Neuron (in vitro differentiated cells): ENCODE data around the gene GMDS.

Source experiments
- H2AFZ ChIP-seq: one replicate; pipeline ENCODE4 v1.6.1; 2013; ENCODE audit warnings: low read depth, mild to moderate bottlenecking, inconsistent platforms, low read length, moderate library complexity
- H3K27me3 ChIP-seq: one replicate; pipeline ENCODE4 v1.6.1; 2013; ENCODE audit warnings: low read length; ENCODE audit not compliant: insufficient read depth
- H3K36me3 ChIP-seq: one replicate; pipeline ENCODE4 v1.6.1; 2013; ENCODE audit warnings: low read length; ENCODE audit not compliant: insufficient read depth
- H3K4me1 ChIP-seq: one replicate; pipeline ENCODE4 v1.6.1; 2013; ENCODE audit warnings: low read length; ENCODE audit not compliant: insufficient read depth
- H3K4me3 ChIP-seq: 2 replicates; pipeline ENCODE4 v1.5.1; 2013; ENCODE audit warnings: mild to moderate bottlenecking, low read length, moderate library complexity
- H3K9me3 ChIP-seq: one replicate; pipeline ENCODE4 v1.6.1; 2013; ENCODE audit warnings: low read length

Gene GMDS

DNA sequence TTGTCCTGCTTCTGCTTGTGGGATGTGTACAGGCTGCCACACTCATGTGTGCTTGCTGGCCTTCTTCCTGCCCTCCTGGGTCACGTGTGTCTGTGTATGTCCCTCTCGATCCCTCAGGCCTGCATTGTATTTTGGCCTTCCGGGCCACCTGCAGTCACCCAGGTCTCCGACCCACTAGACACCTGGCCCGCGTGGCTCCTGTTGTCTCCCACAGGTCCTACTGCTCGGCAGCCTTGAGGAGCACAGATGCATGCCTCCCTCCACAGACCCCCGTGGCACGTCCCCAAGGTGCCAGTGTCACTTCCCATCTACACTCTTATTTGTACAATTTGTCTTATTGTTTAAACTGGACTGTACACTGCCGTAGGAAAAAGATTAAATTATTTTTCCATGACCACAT is 592.6 kb downstream of the GMDS start:
- no peak overlapping the region for H3K4me3 ChIP-seq
- H3K36me3 ChIP-seq: no peaks in the 10 kb centered on the region

DNA sequence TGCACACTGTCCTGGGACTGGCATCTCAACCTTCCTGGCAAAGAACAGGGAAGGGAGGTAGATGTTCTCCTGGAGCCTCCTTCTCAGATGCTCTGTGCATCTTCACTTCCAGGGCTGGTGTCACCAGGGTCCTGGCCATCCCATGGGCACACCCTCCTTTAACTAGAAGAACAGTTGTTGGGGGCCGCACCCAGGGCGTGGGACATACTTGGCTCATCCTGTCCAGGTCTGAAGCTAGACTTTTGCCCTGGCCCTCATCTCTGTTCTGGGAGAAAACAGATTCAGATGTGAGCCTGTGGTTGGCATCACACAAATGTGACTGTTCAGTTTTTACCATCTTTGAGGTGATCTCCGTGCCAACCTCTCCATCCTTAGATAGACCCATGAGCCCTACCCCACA is 594.0 kb downstream of the GMDS start:
- H3K9me3 ChIP-seq: no peaks in the 10 kb centered on the region
- no peaks in the 10 kb centered on the region for H3K36me3 ChIP-seq
- no peaks in the 10 kb centered on the region for H3K4me1 ChIP-seq
- H3K27me3 ChIP-seq: no peaks in the 10 kb centered on the region
- H3K4me3 ChIP-seq: no peak overlapping the region
- H2AFZ ChIP-seq: no peak overlapping the region

More for the DNA sequence above, 592.6 kb downstream of the GMDS start:
- no peaks in the 10 kb centered on the region for H3K9me3 ChIP-seq
- peaks cover 6% of the 10 kb centered on the region for H3K4me1 ChIP-seq
- H2AFZ ChIP-seq: no peak overlapping the region
- H3K27me3 ChIP-seq: no peaks in the 10 kb centered on the region

DNA sequence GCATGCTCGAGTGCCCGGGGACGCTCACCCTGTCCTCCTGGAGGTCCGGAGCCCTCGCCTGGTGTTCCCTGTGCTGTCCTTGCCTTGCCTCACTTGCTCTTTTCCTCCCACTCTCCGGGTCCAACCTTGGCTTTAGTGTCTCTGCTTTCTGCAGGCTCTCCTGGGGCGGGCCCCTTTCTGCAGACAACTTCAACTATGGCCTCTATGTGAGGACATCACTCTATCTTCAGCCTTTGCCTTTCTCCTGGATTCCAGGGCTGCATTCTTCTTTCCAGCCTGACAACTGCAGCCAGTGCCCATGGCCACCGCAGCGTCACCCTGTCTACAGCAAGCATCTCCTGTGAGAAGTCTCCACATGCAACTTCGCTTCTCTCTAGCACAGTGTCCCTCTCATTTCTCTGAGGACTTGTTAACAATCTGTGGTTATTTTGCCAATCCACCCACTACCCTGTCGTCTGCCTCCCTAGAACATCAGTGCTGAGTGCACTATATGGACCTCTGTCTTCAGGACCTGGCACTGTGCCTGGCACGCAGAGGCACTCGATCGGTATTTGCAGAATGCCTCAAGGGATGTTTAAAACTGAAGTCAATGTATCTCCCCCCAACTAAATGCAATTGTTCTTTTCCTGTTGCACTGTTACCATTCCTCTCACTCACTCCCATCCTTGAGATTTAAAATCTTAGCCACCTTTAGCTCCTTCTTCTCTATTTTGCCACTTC is 599.8 kb downstream of the GMDS start:
- Histone ChIP-seq H3K36me3 (no peaks in the 10 kb centered on the region), H3K4me3 (no peak overlapping the region), H3K4me1 (no peaks in the 10 kb centered on the region), H2AFZ (no peak overlapping the region), H3K27me3 (no peaks in the 10 kb centered on the region), H3K9me3 (no peaks in the 10 kb centered on the region)

DNA sequence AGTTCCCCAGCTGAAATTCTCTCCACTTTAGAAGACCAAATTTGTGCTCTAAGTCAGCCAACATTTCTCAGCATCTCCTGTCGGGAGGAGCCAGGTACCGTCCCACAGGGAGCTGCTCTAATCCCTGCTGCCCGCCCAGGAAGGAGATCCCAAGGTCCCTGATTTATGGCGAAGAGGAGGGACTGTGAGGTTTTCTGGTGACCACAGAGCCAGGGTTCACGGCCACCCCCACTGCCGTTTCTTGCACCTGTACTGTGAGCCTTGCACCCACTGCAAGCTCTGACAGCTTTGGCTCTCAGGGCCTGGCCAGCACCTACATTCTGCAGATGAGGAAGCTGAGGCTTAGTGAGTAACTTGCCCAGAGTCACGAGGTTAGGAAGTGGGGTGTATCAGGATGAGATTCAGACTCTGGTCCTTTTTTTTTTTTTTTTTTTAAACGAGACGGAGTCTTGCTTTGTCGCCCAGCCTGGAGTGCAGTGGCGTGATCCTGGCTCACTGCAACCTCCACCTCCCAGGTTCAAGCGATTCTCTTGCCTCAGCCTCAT is 600.8 kb downstream of the GMDS start:
- Histone ChIP-seq H3K27me3 (no peaks in the 10 kb centered on the region), H3K36me3 (no peaks in the 10 kb centered on the region), H3K4me1 (no peaks in the 10 kb centered on the region), H3K4me3 (no peak overlapping the region), H3K9me3 (no peaks in the 10 kb centered on the region), H2AFZ (no peak overlapping the region)

DNA sequence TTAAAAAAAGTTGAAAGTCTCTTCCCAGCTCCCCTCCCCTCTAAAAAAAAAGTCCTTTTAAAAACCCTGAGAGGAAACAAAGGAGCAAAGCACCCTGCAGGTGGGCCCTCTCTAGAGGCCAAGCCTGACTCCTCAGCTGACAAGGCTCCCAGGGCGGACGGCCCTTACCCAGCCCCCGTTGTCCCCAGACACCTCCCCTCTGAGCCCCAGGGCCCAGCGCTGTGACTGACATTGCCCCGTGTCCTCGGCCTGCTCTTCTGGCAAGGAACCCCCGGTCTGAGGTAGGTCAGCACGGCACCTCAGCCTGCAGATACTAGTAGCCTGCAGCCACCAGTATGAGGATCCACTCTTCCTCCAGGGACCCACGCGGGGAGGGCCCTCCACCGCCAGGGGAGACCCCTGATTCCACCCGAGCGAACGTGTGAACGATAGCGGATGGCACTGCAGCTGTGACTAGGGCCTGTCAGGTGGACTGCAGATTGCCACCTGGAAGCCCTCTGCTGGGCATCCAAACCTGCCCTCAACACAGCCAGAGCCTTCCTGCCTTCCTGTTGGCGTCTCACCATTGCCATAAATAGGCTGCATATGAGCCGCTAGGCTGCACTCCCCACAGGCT is 601.5 kb downstream of the GMDS start:
- no peak overlapping the region for H2AFZ ChIP-seq
- no peaks in the 10 kb centered on the region for H3K4me1 ChIP-seq
- H3K27me3 ChIP-seq: no peaks in the 10 kb centered on the region
- no peak overlapping the region for H3K4me3 ChIP-seq
- no peaks in the 10 kb centered on the region for H3K9me3 ChIP-seq
- H3K36me3 ChIP-seq: no peaks in the 10 kb centered on the region

DNA sequence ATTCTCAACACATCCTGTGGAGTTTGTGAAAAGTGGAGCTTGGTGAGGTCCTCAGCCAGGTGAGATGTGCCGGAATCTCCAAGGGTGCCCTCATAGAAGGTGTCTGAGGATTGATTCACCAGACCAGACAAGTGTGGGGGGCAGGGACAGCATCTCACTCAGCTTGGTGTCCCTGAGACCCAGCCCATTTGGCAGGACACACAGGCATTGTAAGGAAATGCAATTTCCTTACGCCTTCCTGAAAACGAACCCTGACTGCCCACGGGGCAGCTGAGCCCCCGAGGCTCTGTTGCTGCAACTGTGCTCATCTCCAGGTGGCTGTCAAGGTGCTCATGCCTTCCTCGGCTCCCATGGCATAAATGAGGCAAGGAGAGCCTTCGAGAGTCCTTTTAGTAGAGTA is 602.3 kb downstream of the GMDS start:
- Histone ChIP-seq H3K4me3 (no peak overlapping the region), H3K27me3 (no peaks in the 10 kb centered on the region), H3K4me1 (no peaks in the 10 kb centered on the region), H3K9me3 (no peaks in the 10 kb centered on the region), H3K36me3 (no peaks in the 10 kb centered on the region), H2AFZ (no peak overlapping the region)

DNA sequence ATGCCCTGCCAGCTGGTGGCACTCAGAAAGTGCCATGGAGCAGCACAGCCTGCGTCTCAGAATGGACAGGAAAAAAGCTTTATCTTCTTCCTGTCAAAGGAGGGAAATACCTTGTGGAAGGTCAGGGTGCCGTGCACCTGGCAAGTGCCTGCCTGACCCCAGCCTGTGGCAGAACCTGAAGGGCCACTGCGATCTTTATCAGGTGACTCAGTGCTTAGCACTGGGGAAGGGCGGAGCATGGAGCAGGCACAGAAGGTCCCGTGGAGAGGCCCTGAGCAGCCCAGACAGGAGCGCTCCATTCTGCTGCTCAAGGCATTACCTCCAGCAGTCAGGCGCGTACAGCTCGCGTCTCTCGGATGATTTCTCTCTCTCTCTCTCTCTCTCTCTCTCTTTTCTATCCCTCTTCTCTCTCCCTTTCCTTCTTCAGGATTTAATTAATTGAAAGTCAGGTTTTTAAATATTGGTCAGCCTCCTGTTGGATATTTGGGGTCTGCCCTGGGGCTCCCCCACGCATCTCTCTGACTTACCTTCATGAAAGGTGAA is 604.0 kb downstream of the GMDS start:
- no peaks in the 10 kb centered on the region for H3K9me3 ChIP-seq
- H3K27me3 ChIP-seq: no peaks in the 10 kb centered on the region
- no peak overlapping the region for H3K4me3 ChIP-seq
- H3K36me3 ChIP-seq: no peaks in the 10 kb centered on the region
- H3K4me1 ChIP-seq: no peaks in the 10 kb centered on the region
- no peak overlapping the region for H2AFZ ChIP-seq

DNA sequence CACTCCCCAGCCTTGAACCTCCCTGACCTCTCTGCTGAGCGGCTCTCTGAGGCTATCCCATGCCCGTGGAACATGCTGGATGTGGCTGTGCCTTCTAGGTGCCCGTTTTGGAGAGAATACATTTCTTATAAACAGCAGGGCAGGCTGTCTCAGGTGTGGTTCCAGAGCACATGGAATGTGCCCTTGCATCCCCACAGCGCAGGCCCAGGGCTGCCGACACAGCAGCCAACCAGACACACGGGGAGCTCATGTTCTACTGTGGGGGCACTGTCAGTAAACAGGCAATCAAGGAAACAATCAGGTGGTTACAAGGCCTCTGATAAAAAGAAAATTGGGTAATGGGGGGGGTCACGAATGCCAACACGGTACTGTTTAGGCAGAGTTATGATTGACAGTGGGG is 604.9 kb downstream of the GMDS start:
- Histone ChIP-seq H3K4me1 (no peaks in the 10 kb centered on the region), H3K36me3 (no peaks in the 10 kb centered on the region), H2AFZ (no peak overlapping the region), H3K9me3 (no peaks in the 10 kb centered on the region), H3K4me3 (no peak overlapping the region), H3K27me3 (no peaks in the 10 kb centered on the region)

DNA sequence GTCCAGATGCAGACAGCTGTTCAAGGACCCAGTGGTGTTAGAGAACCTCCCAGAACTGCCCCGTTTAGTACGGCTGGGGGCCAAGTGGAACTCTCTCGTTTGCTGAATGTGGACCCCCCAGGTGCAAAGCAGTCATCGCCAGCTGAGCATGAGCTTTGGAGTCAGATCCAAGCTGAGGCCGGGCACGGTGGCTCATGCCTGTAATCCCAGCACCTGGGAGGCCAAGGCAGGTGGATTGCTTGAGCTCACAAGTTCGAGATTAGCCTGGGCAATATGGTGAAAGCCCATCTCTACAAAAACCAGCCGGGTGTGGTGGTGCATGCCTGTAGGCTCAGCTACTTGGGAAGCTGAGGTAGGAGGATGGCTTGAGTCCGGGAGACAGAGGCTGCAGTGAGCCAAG is 606.0 kb downstream of the GMDS start:
- H3K27me3 ChIP-seq: no peaks in the 10 kb centered on the region
- no peaks in the 10 kb centered on the region for H3K36me3 ChIP-seq
- H2AFZ ChIP-seq: no peak overlapping the region
- H3K4me1 ChIP-seq: no peaks in the 10 kb centered on the region
- H3K9me3 ChIP-seq: no peaks in the 10 kb centered on the region
- no peak overlapping the region for H3K4me3 ChIP-seq

DNA sequence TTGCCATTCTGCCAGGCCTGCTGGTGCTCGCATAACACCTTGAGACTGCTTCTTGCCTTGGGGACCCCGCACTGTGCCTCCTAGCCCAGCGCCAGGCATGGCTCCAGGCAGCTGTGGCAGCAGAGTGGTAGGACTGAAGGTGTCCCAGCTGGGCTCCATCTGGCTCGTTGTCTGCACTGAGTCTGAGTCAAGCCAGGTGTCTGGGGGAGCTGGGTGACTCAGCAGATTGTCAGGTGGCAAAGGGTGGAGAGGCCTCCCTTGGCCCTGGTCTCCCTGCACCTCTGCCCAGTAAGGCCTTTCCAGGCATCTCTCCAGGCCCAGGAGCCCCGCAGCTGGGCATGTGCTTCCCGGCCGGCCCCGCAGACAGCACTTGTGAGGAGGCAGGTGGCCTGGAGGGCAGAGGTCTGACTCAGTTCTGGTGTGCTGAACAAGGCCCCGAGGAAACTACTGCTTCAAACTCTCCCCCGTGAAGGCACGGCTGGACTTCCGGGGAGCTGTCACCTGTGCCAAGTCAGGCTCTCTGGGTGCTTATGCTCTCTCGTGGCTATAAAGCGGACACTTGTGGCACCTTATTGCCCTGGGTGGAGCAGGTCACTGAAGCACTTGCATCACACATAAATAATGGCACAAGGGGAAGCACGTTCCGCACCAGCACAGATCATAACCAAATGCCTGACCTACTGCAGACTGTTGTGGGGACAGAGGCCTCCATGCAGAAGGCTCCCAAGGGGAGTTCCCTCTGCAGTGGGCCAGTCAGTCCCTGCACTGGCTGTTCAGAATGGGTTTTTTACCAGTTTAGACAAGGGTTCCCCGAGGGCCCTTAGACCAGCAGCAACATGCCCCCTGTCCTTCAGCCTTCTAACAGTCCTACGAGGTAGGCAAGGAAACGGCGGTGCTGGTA is 608.2 kb downstream of the GMDS start:
- Histone ChIP-seq H3K27me3 (no peaks in the 10 kb centered on the region), H3K9me3 (no peaks in the 10 kb centered on the region), H3K4me3 (no peak overlapping the region), H3K36me3 (no peaks in the 10 kb centered on the region), H3K4me1 (no peaks in the 10 kb centered on the region), H2AFZ (no peak overlapping the region)

DNA sequence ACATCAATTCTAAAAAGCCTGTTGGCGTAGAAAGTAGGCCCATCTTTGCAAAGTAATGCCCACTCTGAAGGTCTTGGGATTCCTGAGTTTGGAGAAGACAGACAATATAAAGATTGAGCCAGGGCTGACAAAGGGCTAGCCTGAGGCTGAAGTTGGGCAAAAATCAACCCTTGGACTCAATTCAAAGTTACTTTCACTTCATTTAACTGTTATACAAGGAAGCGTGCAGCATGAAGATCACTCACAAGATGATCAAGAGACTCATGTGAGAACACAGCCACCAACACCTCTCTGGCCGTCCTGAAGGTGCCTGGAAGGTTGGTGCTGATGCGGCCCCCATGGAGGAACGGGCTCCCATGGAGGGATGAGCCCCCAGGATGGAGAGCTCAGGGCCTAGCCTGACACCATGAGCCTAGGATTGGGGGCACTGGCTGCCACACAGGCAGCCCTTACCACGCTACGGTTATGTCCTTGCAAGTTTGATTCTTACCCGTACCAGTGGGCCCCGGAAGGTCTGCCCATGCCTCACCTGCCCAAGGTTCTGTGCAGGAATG is 609.1 kb downstream of the GMDS start:
- no peaks in the 10 kb centered on the region for H3K9me3 ChIP-seq
- H3K4me3 ChIP-seq: no peak overlapping the region
- H3K36me3 ChIP-seq: no peaks in the 10 kb centered on the region

DNA sequence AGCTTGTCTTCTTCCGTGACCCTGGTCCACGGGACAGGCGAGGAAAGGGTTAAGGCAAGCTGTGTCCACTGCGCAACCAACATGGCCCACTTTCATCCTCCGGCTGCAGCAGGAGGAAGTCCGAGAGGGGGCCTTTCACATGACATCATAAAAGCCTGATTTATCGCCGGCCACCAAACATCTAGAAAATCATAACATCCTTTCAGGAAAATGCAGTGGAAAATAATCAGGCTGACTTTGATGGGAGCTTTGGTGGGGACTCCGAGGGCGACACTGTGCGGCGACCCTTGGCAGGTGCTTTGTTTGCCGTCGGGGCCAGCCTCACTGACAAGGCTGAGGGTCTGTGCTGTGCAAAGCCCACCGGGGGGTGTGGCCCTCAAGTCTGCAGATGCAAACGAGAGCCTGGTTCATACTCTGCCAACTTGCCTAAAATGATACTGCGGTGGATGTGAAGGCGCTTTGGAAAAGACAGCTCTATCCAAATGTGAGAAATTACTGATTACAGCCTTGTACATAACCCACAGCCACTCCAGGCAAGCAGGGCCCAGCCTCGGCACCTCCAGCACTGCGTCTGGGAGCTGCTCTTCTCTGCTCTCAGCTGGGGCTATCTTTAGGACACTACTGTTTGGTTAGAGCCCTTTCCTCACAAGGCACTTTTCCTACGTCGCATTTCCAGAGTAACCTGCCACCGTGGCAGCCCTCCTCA is 609.9 kb downstream of the GMDS start:
- Histone ChIP-seq H3K36me3 (no peaks in the 10 kb centered on the region), H3K9me3 (no peaks in the 10 kb centered on the region), H3K27me3 (no peaks in the 10 kb centered on the region), H3K4me3 (no peak overlapping the region), H3K4me1 (no peaks in the 10 kb centered on the region), H2AFZ (no peak overlapping the region)

More for the DNA sequence above, 609.1 kb downstream of the GMDS start:
- Histone ChIP-seq H2AFZ (no peak overlapping the region), H3K4me1 (no peaks in the 10 kb centered on the region), H3K27me3 (no peaks in the 10 kb centered on the region)
